H1 (cell line): ENCODE results near the gene DISP3. TPM values are rescaled to one million over a fixed set of nuclear protein-coding genes. Genes with fewer than 3 reads are reported as not detected.

Experiments used
- CBX8 ChIP-seq: fragments of 300-800, 300-1000 bp; sonication (generic); IDR thresholded peaks from 2 replicates; pipeline ENCODE4 v1.7.1; 2016; ENCODE audit warnings: low read depth, low read length, borderline replicate concordance
- SP1 ChIP-seq: IDR thresholded peaks from 2 replicates; pipeline ENCODE4 v1.6.1; 2011; ENCODE audit warnings: low read depth, low read length
- TAF7 ChIP-seq: optimal IDR thresholded peaks from 2 replicates; pipeline ENCODE3; 2011; ENCODE audit warnings: low read depth, mild to moderate bottlenecking, inconsistent platforms, low read length, moderate library complexity, borderline replicate concordance
- YY1 ChIP-seq: IDR thresholded peaks from 2 replicates; pipeline ENCODE4 v1.6.1; 2011; ENCODE audit warnings: low read depth, mild to moderate bottlenecking, low read length
- polyA plus RNA-seq, 7 experiments: library from polyadenylated mRNA; depleted of rRNA in 3 of 7; stranded (reverse) in 5 of 7; unstranded in 2 of 7; fragments of >200 nt in 5 of 7; fragments of 200-250 nt in 2 of 7; gene quantifications; 1 replicate in 5 of 7; 2 replicates in 1 of 7; 4 replicates in 1 of 7; pipeline versions ENCODE4 v1.2.1 to v1.2.3, GENCODE V29; 2011 to 2013; ENCODE audit warnings: missing spikeins in 2 of 7, mixed read lengths in 2 of 7
- total RNA-seq: library from RNA; stranded (reverse); fragmentation: NEBNext Ultra II Directional; extraction: Animal tissue kit (Norgen Biotek cat#: 25700); gene quantifications from 2 replicates; pipeline ENCODE4 v1.2.1, GENCODE V29; 2021

The DISP3 gene
- total and polyA plus RNA-seq, 2 of the 8 experiments (the other 6 are each of a cell fraction or from before 2014, with no cell fraction given): 3.4 to 4.6 TPM

DNA sequence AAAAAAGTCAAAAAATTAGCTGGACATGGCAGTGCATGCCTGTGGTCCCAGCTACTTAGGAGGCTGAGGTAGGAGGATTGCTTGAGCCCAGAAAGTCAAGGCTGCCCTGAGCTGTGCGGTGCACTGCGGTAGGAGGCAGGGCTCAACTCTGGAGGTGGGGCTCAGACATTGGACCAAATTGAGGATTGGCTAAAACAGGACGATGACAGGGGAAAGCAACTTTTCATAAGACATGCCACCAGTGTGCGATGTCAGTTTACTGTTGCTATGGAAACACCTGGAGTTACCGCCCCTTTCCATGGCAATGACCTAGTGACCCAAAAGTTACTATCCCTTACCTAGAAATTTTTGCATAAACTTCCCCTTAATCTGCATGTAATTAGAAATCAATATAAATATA, 85.3 kb downstream of the DISP3 start (continued):
- TF ChIP-seq TAF7 (no peak), YY1 (no peak), CBX8 (no peak), SP1 (no peak)
- TF ChIP-seq, all 59 proteins: peak for 0
